Gastroesophageal sphincter (tissue), 4 donors: ENCODE measurements around the gene SLC44A3. TPM values are rescaled to one million over a fixed set of nuclear protein-coding genes. Genes with fewer than 3 reads are reported as not detected.

ENCODE experiments used
- ATAC-seq: fragments of 150-250 bp; one replicate; pipeline ENCODE4 v1.9.1; 2016; ENCODE audit warnings: mild to moderate bottlenecking, moderate library complexity
- H3K27ac ChIP-seq, 4 donors: fragments of 200-600 bp; sonication (generic) in 3 of 4; 1 replicate in 3 of 4; 2 replicates in 1 of 4; pipeline ENCODE4 v1.5.1; 2016 to 2019
- H3K27me3 ChIP-seq: fragments of 200-600 bp; sonication (generic); one replicate; pipeline ENCODE4 v1.5.1; 2019
- H3K36me3 ChIP-seq, 2 donors: fragments of 200-600 bp; sonication (generic); one replicate each; pipeline ENCODE4 v1.5.1; 2019; ENCODE audit warnings: control low read depth in 1 of 2
- H3K4me1 ChIP-seq, 3 donors: fragments of 200-600 bp; sonication (generic); 1 replicate in 2 of 3; 2 replicates in 1 of 3; pipeline ENCODE4 v1.5.1; 2016 to 2019; ENCODE audit warnings: control low read depth in 2 of 3
- H3K4me3 ChIP-seq, 2 donors: fragments of 200-600 bp; sonication (generic); one replicate each; pipeline ENCODE4 v1.5.1; 2019; ENCODE audit warnings: mild to moderate bottlenecking in 1 of 2, moderate library complexity in 1 of 2
- H3K9me3 ChIP-seq, 3 donors: fragments of 200-600 bp; sonication (generic); one replicate each; pipeline ENCODE4 v1.5.1; 2017 to 2019; ENCODE audit warnings: control low read depth in 2 of 3
- EP300 ChIP-seq: sonication (generic); formaldehyde crosslinking; IDR thresholded peaks from one replicate; pipeline ENCODE4 v1.6.1; 2017; ENCODE audit warnings: antibody characterized with exemption, mild to moderate bottlenecking
- POLR2A ChIP-seq, 2 donors: fragments of 450-650 bp; IDR thresholded peaks; one replicate each; pipeline ENCODE4 v1.6.1; 2017; ENCODE audit warnings: antibody characterized with exemption in 2 of 2, mild to moderate bottlenecking in 2 of 2, moderate library complexity in 1 of 2
- POLR2AphosphoS5 ChIP-seq: sonication (generic); formaldehyde crosslinking; IDR thresholded peaks from one replicate; pipeline ENCODE4 v1.6.1; 2017; ENCODE audit warnings: antibody characterized with exemption
- WGBS, 2 donors: methylation state at CpG; one replicate each; pipeline ENCODE4 v1.1.5; 2018; ENCODE audit warnings: low coverage in 1 of 2; 5-methylcytosine and 5-hydroxymethylcytosine counted together
- total RNA-seq, 4 donors: library from RNA; depleted of rRNA; stranded (reverse); fragments of >200 nt; gene quantifications; one replicate each; pipeline ENCODE4 v1.1.0, GENCODE V29; 2016
- TF ChIP-seq, protein P1 (sequence below), 4 experiments: fragments of 200-600 bp in 2 of 4; fragments of 450-650 bp in 2 of 4; sonication (generic) in 1 of 4; IDR thresholded peaks; one replicate each; pipeline ENCODE4 v1.5.1; 2017 to 2019; ENCODE audit warnings: antibody characterized with exemption in 4 of 4, mild to moderate bottlenecking in 2 of 4, moderate library complexity in 2 of 4

The SLC44A3 gene
- total RNA-seq, 4 donors from 2014 or later, result 0.47 to 3.9 (median 1.2) TPM

DNA sequence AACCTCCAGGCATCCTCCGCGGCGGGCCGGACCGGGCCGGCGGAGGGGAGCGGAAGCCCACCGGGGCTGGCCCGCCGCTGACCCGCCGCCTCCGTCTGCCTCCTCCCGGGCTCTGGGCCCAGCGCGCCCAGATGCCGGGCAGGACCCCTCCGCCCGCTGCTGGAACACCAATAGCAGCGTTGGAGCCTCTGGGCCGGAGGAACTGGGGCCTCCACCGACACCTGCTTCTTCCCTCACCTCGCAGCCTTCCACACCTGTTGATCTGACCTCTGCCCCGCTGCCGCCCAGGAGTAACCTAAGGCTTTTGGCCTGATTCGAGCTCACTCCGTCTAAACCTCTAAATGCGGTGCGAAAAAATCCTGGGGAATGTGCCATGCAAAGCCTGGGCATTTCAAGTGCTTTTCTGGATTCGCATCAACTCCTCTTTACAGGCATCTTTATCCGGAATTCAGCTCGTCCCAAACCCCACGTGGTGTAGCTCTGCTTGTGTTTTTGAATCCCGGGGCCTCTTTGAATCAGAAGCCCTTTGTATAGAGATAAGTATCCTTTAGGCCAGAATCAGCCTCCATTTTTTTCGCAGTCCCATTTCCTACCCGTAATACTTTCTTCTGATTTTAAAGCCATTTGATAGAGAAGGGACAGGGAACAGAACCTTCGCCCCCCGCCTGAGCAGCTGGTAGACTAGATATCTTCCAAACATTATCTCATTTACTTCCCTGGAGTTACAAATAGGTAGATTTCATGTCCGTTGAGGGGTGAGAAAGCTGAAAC is 107.4 kb downstream of the SLC44A3 start:
- Histone ChIP-seq H3K36me3 (peaks cover 0 to 9% of the 10 kb centered on the region in 2 donors), H3K9me3 (no peaks in the 10 kb centered on the region), H3K4me3 (peak overlapping the region; percentile 68 to 92), H3K4me1 (peaks cover 12 to 64% (median 21%) of the 10 kb centered on the region in 3 donors), H3K27me3 (no peaks in the 10 kb centered on the region), H3K27ac (peak overlapping the region; percentile 93 to 100 (median 97))
- ATAC-seq, result no peak
- 12 to 20% methylated on average over 8 to 18 of the region's 40 CpGs for WGBS, 2 donors
- TF ChIP-seq POLR2A (IDR thresholded peaks at IDR 0.05) (no peak), POLR2AphosphoS5 (peak; percentile 16), EP300 (no peak)
- TF ChIP-seq, protein P1, sequence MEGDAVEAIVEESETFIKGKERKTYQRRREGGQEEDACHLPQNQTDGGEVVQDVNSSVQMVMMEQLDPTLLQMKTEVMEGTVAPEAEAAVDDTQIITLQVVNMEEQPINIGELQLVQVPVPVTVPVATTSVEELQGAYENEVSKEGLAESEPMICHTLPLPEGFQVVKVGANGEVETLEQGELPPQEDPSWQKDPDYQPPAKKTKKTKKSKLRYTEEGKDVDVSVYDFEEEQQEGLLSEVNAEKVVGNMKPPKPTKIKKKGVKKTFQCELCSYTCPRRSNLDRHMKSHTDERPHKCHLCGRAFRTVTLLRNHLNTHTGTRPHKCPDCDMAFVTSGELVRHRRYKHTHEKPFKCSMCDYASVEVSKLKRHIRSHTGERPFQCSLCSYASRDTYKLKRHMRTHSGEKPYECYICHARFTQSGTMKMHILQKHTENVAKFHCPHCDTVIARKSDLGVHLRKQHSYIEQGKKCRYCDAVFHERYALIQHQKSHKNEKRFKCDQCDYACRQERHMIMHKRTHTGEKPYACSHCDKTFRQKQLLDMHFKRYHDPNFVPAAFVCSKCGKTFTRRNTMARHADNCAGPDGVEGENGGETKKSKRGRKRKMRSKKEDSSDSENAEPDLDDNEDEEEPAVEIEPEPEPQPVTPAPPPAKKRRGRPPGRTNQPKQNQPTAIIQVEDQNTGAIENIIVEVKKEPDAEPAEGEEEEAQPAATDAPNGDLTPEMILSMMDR (IDR thresholded peaks at IDR 0.05), result peak in 1 of 4 experiments; percentile 3

DNA sequence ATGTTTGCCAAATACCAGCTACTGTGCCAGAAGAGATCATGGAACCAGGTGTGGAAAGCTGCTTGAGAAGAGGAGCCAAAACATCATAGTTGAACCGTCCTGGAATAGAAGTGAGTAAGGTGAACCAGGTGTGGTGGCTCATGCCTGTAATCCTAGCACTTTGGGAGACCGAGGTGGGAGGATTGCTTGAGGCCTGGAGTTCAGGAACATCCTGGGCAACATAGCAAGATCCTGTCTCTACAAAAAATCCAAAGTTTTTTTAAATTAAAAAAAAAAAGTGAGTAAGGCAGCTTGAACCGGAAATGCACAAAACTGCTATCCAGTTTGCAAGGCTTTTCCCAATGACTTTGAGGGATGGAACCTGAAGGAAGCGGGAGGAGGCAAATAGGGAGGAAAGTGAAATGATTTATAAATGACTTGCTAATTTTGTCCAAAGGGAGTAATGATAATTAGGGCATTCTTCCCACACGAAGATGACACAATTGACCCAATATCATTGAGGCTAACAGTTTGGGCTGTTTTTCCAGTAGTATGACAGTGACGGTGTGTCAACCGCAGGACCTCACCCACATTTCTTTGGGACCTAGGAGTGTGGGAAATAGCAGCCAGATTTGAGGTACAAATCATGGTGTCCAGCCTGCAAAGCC is 108.3 kb downstream of the SLC44A3 start:
- no peaks in the 10 kb centered on the region for H3K9me3 ChIP-seq
- peak overlapping the region; percentile 68 to 92 for H3K4me3 ChIP-seq
- H3K36me3 ChIP-seq, result peaks cover 0 to 17% of the 10 kb centered on the region in 2 donors
- no peaks in the 10 kb centered on the region for H3K27me3 ChIP-seq
- ATAC-seq, result no peak
- peak overlapping the region; percentile 93 to 100 (median 97) for H3K27ac ChIP-seq
- 47 to 100% methylated on average over 1 to 7 of the region's 7 CpGs for WGBS, 2 donors
- H3K4me1 ChIP-seq, result peaks cover 6 to 56% (median 15%) of the 10 kb centered on the region in 3 donors
- TF ChIP-seq POLR2A (IDR thresholded peaks at IDR 0.05) (no peak), POLR2AphosphoS5 (no peak), EP300 (no peak)
- TF ChIP-seq, protein P1 (IDR thresholded peaks at IDR 0.05), result no peak

DNA sequence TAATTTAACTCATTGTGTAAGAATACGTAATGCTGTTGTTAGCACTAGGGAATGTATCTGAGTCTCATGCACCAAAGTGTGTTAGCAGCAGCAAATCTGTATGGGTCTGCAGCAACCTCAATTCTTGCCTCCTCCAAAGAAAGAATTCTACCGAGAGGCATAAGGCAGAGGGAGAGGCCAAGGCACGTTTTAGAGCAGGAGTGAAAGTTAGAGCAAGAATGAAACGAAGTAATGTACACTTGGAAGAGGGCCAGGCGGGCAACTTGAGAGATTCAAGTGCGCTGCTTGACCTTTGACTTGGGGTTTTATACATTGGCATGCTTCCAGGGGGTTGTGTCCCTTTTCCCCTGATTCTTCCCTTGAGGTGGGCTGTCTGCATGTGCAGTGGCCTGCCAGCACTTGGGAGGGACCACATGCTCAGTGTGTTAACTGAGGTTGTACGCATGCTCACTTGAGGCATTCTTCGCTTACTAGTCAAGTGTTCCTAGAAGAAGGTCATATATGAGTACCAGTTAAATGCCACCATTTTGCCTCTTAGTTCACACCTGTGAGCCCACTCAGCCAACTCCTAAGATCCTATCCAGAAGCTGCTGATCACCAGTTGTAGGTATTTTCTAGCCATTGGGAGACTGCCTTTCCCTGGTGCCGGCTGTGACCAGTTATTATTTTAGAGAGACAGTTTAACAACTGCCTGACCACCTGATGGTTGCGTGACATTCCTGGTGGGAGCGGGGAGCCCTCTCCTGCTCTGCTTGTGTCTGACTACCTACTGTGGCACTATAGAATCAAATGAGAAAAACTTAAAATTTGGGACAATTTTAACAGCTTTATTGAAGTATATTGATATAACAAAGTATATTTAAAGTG is 109.4 kb downstream of the SLC44A3 start:
- no peaks in the 10 kb centered on the region for H3K9me3 ChIP-seq
- no peaks in the 10 kb centered on the region for H3K27me3 ChIP-seq
- no peak for ATAC-seq
- peak overlapping the region in 1 of 2 donors; percentile 92 for H3K4me3 ChIP-seq
- TF ChIP-seq POLR2A (IDR thresholded peaks at IDR 0.05) (no peak), POLR2AphosphoS5 (no peak), EP300 (no peak)
- TF ChIP-seq, protein P1 (IDR thresholded peaks at IDR 0.05), result no peak
- H3K36me3 ChIP-seq, result peaks cover 0 to 23% of the 10 kb centered on the region in 2 donors
- peaks cover 4 to 44% (median 4%) of the 10 kb centered on the region in 3 donors for H3K4me1 ChIP-seq
- 54 to 58% methylated on average over 10 to 11 of the region's 11 CpGs for WGBS, 2 donors
- H3K27ac ChIP-seq, result peak overlapping the region; percentile 4 to 100 (median 97)

DNA sequence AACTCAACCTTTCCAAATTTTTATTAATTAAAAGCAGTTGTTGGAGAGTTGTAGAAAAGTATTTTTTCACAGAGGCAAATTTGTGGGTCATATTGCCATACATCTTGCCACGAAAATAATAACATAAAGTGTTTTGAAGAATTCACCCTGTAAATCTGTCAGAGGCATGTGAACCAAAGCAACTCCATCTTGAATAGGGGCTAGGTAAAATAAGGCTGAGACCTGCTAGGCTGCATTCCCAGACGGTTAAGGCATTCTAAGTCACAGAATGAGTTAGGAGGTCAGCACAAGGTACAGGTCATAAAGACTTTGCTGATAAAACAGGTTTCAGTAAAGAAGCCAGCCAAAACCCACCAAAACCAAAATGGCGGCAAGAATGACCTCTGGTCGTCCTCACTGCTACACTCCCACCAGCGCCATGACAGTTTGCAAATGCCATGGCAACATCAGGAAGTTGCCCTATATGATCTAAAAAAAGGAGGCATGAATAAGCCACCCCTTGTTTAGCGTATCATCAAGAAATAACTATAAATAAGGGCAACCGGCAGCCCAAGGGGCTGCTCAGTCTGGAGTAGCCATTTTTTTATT is 111.2 kb downstream of the SLC44A3 start:
- WGBS, 2 donors, result 90 to 91% methylated on average over 6 to 7 of the region's 7 CpGs
- TF ChIP-seq EP300, result no peak
- TF ChIP-seq POLR2A (IDR thresholded peaks at IDR 0.05), result no peak
- no peak for TF ChIP-seq POLR2AphosphoS5
- TF ChIP-seq, protein P1 (IDR thresholded peaks at IDR 0.05), result no peak
- Histone ChIP-seq H3K4me3 (no peak overlapping the region), H3K9me3 (no peaks in the 10 kb centered on the region), H3K36me3 (peaks cover 0 to 23% of the 10 kb centered on the region in 2 donors), H3K27me3 (no peaks in the 10 kb centered on the region), H3K27ac (no peak overlapping the region), H3K4me1 (peaks cover 4 to 43% (median 4%) of the 10 kb centered on the region in 3 donors)
- no peak for ATAC-seq
